ENCODE measurements around the gene GALNT17.

GALNT17 gene

GRCh38 chr7:71509381-71509780, 377.4 kb downstream of the GALNT17 start:
- in situ Hi-C loops (cut with MboI; ENCODE audit: low sequenced_read_pairs, unreplicated experiment) = no loop called here
- no peak for DNase-seq (ENCODE audit: low spot score)
- no peak for TF ChIP-seq CTCF (IDR thresholded peaks at IDR 0.05; ENCODE audit: borderline replicate concordance, control extremely low read depth, extremely low read depth, insufficient read depth, missing control alignments)

- DNase-seq (ENCODE audit: low spot score) = no peak
- TF ChIP-seq CTCF (IDR thresholded peaks at IDR 0.05; ENCODE audit: borderline replicate concordance, control extremely low read depth, extremely low read depth, insufficient read depth, missing control alignments) = no peak
- in situ Hi-C loops (cut with MboI; ENCODE audit: low sequenced_read_pairs, unreplicated experiment) = no loop called here
These were observed 379.4 kb downstream of the GALNT17 start for GRCh38 chr7:71511361-71511807.

- no peak for TF ChIP-seq CTCF (IDR thresholded peaks at IDR 0.05; ENCODE audit: borderline replicate concordance, control extremely low read depth, extremely low read depth, insufficient read depth, missing control alignments)
- no peak for DNase-seq (ENCODE audit: low spot score)
- in situ Hi-C loops (cut with MboI; ENCODE audit: low sequenced_read_pairs, unreplicated experiment) = no loop called here
These were observed 386.2 kb downstream of the GALNT17 start for GRCh38 chr7:71517940-71518699.

GRCh38 chr7:71518880-71519279, 386.9 kb downstream of the GALNT17 start:
- in situ Hi-C loops (cut with MboI; ENCODE audit: low sequenced_read_pairs, unreplicated experiment) = no loop called here
- TF ChIP-seq CTCF (IDR thresholded peaks at IDR 0.05; ENCODE audit: borderline replicate concordance, control extremely low read depth, extremely low read depth, insufficient read depth, missing control alignments) = no peak
- DNase-seq (ENCODE audit: low spot score) = no peak

GRCh38 chr7:71521506-71521905, 389.6 kb downstream of the GALNT17 start:
- DNase-seq (ENCODE audit: low spot score) = no peak
- no peak for TF ChIP-seq CTCF (IDR thresholded peaks at IDR 0.05; ENCODE audit: borderline replicate concordance, control extremely low read depth, extremely low read depth, insufficient read depth, missing control alignments)
- in situ Hi-C loops (cut with MboI; ENCODE audit: low sequenced_read_pairs, unreplicated experiment) = no loop called here

GRCh38 chr7:71526106-71526505, 394.2 kb downstream of the GALNT17 start:
- no peak for DNase-seq (ENCODE audit: low spot score)
- in situ Hi-C loops (cut with MboI; ENCODE audit: low sequenced_read_pairs, unreplicated experiment) = no loop called here
- no peak for TF ChIP-seq CTCF (IDR thresholded peaks at IDR 0.05; ENCODE audit: borderline replicate concordance, control extremely low read depth, extremely low read depth, insufficient read depth, missing control alignments)
